LNCAP (cell line): ENCODE results near the gene JDP2.

Experiments used
- TF ChIP-seq, protein P1 (sequence below): fragments of 450-650 bp; IDR thresholded peaks from 2 replicates; pipeline ENCODE4 v1.5.1; 2017; ENCODE audit warnings: mild to moderate bottlenecking

The JDP2 gene

DNA sequence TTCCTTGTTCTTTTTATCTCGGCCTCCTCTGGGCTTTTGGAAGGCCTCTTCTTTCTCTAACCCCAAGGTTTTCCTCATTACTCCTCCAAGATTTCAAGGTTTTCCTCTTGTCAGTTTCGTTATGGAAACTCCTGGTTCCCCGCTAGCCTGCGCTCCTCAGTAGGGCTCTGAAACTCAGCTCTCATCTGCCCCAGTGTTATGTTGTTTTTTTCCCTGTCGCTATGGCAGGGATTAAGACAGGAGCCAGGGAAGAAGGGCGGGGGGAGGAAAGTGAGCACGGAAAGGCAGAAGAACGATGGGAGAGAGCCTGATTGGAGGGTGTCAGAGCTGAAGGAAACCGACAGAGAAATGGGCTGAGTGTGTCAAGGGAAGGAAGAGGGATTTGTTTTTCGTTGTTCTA lies 26.5 kb upstream of the JDP2 start:
- TF ChIP-seq, protein P1, sequence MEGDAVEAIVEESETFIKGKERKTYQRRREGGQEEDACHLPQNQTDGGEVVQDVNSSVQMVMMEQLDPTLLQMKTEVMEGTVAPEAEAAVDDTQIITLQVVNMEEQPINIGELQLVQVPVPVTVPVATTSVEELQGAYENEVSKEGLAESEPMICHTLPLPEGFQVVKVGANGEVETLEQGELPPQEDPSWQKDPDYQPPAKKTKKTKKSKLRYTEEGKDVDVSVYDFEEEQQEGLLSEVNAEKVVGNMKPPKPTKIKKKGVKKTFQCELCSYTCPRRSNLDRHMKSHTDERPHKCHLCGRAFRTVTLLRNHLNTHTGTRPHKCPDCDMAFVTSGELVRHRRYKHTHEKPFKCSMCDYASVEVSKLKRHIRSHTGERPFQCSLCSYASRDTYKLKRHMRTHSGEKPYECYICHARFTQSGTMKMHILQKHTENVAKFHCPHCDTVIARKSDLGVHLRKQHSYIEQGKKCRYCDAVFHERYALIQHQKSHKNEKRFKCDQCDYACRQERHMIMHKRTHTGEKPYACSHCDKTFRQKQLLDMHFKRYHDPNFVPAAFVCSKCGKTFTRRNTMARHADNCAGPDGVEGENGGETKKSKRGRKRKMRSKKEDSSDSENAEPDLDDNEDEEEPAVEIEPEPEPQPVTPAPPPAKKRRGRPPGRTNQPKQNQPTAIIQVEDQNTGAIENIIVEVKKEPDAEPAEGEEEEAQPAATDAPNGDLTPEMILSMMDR: no peak

DNA sequence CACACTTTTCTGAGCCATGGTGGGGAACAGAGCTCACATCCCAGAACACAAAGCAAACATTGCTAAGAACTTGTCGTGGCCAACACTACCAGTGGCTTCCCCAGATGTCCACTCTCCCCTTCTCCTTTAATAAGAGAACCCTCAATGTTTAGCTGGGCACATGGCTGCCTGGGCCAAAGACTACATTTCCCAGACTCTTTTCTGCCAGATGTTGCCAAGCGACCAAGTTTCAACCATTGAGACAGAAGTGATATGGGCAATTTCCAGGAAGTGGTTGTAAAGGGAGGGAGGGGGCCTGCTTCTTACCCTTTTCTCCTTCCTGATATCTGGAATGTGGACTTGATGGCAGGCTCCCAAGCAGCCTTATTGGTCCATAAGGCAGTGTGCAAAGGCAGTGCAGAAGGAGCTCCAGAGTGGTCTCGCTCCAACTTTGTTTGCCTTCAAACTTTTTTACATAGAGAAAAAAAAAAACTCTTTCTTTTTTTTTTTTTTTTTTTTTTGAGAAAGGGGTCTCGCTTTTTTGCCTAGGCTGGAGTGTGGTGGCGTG lies 24.9 kb upstream of the JDP2 start:
- TF ChIP-seq, protein P1: no peak

DNA sequence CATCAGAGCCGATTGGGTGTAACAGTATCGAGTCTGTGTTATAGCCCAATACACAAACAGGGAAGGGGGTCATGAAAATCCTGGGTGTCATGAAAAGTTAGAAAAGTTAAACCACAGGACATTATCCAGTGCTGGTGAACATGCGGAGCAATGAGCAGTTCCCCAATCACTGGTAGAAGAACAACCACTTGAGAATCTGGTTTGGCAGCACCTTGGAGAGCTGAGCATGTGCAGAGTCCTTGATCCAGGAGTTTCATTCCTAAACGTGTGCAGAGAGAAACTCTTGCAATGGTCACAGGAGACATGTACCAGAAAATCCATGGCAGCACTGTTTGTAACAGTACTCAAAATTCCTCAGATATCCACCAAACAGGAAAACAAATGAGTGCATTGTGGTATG lies 23.0 kb upstream of the JDP2 start:
- TF ChIP-seq, protein P1: no peak

DNA sequence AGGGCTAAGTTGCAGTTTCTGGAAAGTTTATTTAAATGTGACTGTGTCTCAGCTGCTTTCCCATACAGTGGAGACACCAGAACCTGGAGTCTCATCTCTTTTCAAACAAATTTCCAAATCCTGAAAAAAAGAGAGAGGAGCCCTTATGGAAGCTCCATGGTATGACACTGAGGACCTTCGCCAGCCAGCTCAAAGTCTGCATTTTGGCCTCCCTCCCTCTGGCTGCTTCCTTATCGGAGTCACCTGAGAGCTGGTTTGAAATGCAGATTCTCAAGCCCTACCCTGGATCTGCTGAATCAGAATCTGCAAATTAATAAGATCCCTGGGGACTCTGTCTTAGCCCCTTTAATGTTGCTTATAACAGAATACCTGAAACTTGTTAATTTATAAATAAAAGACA lies 21.7 kb upstream of the JDP2 start:
- TF ChIP-seq, protein P1: no peak

DNA sequence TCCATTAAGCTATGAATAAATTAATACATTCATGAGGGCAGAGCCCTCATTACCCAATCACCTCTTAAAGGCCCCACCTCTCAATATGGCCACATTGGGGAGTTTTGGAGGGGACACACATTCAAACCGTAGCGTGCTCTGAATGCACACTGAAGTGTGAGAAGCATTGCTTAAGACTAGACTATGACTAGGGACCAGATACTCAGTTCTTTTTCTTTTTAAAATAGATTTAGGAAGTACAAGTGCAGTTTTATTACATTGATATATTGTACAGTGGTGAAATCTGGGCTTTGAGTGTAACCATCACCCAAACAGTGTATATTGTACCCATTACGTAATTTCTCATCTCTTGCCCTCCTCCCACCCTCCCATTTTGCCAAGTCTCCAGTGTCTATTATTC lies 21.0 kb upstream of the JDP2 start:
- TF ChIP-seq, protein P1: no peak

DNA sequence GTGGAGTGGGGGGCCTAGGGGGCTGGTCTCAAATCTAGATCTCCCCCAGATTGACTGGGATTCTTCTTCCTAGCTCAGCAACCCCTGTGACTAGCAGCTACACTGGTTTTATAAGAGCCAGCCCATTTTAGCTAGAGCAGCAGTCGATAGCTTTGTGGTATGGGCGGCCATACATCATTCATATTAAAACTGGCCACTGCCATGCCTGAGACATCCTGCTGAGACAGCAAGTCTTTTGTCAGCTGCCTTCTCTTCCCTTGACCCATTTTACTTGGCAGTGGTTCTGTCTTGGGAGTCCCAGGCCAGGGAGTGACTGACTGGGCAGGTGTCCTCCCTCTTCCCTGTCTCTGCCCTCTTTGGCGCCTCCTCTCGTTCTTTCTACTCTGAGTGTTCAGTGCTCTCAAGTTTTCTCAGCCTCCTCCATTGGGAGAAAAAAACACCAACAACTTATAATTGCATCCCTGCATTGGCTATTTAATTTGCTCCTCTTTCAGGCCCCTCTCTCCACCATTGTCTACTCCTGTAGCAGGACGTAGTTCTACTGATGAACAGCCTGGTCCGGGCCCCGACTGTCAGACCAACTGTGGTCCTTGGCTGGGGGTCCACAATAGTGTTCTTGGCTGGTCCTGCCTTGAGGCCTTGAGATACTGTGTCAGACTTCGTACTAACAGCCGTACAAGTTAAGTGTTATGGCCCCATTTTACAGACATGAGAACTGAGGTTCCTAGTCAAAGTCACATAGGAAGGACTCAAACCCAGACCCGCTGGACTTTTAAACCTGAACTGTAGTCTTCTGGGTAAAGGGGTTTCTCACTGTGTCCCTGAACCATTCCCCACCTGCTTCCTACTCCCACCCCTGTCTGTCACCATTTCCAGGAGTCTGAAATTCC lies 18.3 kb upstream of the JDP2 start:
- TF ChIP-seq, protein P1: no peak

DNA sequence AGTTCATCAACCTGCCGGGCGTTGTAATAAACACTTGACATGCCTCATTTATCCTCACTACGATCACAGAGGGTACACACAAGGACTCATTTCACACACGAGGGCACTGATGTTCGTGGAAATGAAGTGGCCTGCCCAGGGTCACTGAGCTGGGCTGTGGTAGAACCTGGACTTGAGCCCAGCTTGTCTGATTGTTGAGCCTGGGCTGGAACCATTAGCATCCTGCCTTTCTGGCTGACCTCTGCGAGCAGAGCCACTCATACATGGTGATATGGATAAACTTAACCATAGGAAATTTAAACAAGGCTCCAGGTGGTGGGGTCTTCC lies 16.6 kb upstream of the JDP2 start:
- TF ChIP-seq, protein P1: no peak
